ENCODE results near the gene RAB11FIP4. TPM values are rescaled to one million over a fixed set of nuclear protein-coding genes. Genes with fewer than 3 reads are reported as not detected.

RAB11FIP4 gene
- total RNA-seq, 4 donors from 2014 or later, result 9.9 to 23.6 (median 16.1) TPM

DNA sequence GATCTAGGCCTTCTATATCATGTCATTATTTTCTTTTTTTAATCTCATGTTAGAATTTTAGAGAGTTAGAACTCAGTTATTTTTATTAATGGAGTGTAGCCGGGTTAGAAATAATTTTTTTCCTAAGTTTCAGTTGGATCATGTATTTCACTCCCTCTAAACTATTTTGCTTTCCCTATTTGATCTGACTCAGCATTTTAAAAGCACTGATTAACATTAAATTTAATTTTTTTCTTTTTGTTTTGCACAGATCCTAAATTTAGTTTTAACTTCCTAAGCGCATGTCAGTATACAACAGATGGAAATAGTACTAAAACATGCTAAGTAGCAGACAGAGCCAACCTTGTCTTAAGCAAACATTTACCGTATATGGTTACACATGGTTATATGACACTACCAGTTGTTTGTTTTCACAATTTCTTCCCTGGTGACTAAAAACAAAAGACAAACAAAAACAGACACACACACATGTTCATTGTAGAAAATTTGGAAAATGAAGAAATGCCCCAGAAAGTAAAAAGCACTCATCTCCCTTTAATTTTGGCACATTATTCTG, 33.6 kb upstream of the RAB11FIP4 start:
- no peaks in the 10 kb centered on the region for H3K9me3 ChIP-seq
- peaks cover 0 to 87% (median 15%) of the 10 kb centered on the region in 3 donors for H3K36me3 ChIP-seq
- no peak overlapping the region for H3K27ac ChIP-seq
- DNase-seq, result no peak
- TF ChIP-seq POLR2A (IDR thresholded peaks at IDR 0.05), result no peak
- TF ChIP-seq, protein P1, sequence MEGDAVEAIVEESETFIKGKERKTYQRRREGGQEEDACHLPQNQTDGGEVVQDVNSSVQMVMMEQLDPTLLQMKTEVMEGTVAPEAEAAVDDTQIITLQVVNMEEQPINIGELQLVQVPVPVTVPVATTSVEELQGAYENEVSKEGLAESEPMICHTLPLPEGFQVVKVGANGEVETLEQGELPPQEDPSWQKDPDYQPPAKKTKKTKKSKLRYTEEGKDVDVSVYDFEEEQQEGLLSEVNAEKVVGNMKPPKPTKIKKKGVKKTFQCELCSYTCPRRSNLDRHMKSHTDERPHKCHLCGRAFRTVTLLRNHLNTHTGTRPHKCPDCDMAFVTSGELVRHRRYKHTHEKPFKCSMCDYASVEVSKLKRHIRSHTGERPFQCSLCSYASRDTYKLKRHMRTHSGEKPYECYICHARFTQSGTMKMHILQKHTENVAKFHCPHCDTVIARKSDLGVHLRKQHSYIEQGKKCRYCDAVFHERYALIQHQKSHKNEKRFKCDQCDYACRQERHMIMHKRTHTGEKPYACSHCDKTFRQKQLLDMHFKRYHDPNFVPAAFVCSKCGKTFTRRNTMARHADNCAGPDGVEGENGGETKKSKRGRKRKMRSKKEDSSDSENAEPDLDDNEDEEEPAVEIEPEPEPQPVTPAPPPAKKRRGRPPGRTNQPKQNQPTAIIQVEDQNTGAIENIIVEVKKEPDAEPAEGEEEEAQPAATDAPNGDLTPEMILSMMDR (IDR thresholded peaks at IDR 0.05), result no peak
- H3K4me3 ChIP-seq, result no peak overlapping the region
- WGBS, 2 donors, result 86 to 90% methylated on average over 3 of the region's 3 CpGs
- intact Hi-C loops (cut with DNase I), result no loop called here
- no peaks in the 10 kb centered on the region for H3K4me1 ChIP-seq
- no peaks in the 10 kb centered on the region for H3K27me3 ChIP-seq

DNA sequence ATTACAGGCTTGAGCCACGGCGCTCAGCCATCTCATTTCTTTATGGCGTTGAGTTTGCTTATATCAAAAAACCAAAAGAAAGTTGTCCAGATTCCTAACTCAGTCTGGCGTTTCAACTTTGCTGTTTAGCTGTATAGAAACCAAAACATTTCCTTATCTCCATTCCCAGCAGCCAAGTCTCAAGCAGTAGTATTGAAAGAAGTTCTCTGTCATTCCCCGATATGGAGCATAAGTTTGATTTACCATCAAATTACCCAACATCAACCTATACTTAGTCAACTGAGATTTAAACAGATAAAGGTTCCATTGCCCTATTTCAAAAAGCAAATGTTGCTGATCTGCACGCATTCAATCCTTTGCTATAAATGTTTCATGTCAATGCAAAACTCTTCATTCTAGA, 27.5 kb upstream of the RAB11FIP4 start:
- intact Hi-C loops (cut with DNase I), result no loop called here
- no peak overlapping the region for H3K27ac ChIP-seq
- H3K4me1 ChIP-seq, result no peaks in the 10 kb centered on the region
- no peak for DNase-seq
- WGBS, 2 donors, result 93 to 96% methylated on average over 6 of the region's 6 CpGs
- no peaks in the 10 kb centered on the region for H3K27me3 ChIP-seq
- no peak overlapping the region for H3K4me3 ChIP-seq
- TF ChIP-seq POLR2A (IDR thresholded peaks at IDR 0.05), result no peak
- peaks cover 0 to 87% (median 15%) of the 10 kb centered on the region in 3 donors for H3K36me3 ChIP-seq
- H3K9me3 ChIP-seq, result no peaks in the 10 kb centered on the region

DNA sequence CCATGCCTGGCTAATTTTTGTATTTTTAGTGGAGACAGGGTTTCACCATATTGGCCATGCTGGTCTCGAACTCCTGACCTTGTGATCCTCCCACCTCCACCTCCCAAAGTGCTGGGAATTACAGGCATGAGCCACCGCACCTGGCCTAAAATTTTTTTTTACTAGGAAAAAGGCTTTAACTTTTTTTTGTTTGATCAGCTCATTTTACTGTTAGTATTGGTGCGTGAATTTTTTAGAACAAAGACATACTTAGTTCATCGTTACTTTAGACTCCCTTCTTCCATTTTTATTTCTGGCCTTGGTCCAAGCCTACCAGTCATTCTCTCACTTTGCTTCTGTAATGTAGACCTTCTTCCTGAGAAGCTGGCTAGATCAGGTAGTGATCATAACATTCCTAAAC, 25.4 kb upstream of the RAB11FIP4 start:
- Histone ChIP-seq H3K27me3 (no peaks in the 10 kb centered on the region), H3K4me1 (no peaks in the 10 kb centered on the region), H3K27ac (no peak overlapping the region), H3K36me3 (peaks cover 0 to 67% (median 5%) of the 10 kb centered on the region in 3 donors), H3K9me3 (no peaks in the 10 kb centered on the region), H3K4me3 (no peak overlapping the region)
- 96 to 98% methylated on average over 4 of the region's 4 CpGs for WGBS, 2 donors
- intact Hi-C loops (cut with DNase I), result no loop called here
- no peak for DNase-seq
- TF ChIP-seq, protein P1 (IDR thresholded peaks at IDR 0.05), result no peak
- no peak for TF ChIP-seq POLR2A (IDR thresholded peaks at IDR 0.05)

DNA sequence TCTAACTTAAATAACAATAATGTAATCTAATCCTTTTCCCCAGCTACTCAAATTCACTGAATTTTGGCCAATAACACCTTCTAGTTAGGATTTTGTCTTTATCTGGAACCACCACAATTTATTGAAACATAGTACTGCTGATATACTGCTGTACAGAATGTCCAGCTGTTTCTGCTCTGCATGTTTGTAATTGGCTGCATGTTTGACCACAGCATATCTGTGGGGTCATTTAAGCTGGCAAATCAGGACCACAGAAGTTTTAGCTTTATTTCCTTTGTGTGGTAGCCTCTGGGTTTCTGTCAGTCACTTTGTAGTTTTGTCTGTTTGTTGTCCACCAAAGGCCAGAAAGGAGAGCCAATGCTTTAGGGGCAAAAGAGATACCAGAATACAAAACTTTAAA, 22.2 kb upstream of the RAB11FIP4 start:
- Histone ChIP-seq H3K4me3 (no peak overlapping the region), H3K27me3 (no peaks in the 10 kb centered on the region), H3K4me1 (no peaks in the 10 kb centered on the region), H3K9me3 (no peaks in the 10 kb centered on the region), H3K36me3 (peaks cover 0 to 50% (median 0%) of the 10 kb centered on the region in 3 donors), H3K27ac (no peak overlapping the region)
- intact Hi-C loops (cut with DNase I), result no loop called here
- TF ChIP-seq, protein P1 (IDR thresholded peaks at IDR 0.05), result no peak
- TF ChIP-seq POLR2A (IDR thresholded peaks at IDR 0.05), result no peak
- DNase-seq, result no peak

DNA sequence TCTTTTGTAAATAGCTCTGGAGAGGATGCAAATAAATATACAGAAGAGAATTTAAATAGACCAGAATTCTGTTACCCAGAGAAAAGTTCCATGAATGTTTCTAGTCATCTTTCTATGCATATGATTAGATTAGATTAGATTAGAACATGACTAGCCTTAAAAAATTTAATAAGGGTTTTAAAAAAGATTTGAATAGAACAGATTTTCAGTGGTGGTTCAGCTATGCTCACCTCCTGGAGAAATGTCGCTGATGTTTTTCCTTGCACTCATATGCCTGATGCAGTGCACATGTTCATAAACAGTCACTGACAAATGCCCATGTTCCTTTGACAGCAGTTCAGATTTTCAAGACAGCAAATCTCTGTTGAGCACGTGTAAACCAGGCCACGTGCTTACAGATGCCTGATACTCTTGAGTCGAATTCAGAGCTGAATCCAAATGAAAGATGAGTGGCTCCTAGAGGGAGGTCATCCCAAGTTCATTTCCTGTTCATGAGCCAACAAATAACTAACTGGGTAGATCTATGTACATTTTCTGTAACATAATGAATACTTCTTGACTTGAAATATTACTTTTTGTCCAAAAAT, 19.9 kb upstream of the RAB11FIP4 start:
- no peaks in the 10 kb centered on the region for H3K4me1 ChIP-seq
- intact Hi-C loops (cut with DNase I), result no loop called here
- TF ChIP-seq, protein P1 (IDR thresholded peaks at IDR 0.05), result no peak
- no peak for TF ChIP-seq POLR2A (IDR thresholded peaks at IDR 0.05)
- no peaks in the 10 kb centered on the region for H3K9me3 ChIP-seq
- DNase-seq, result no peak
- no peaks in the 10 kb centered on the region for H3K27me3 ChIP-seq
- H3K4me3 ChIP-seq, result no peak overlapping the region
- no peak overlapping the region for H3K27ac ChIP-seq
- WGBS, 2 donors, result 38 to 56% methylated on average over 4 of the region's 4 CpGs
- peaks cover 0 to 49% (median 0%) of the 10 kb centered on the region in 3 donors for H3K36me3 ChIP-seq
